Activated T-helper 1 cell treated with Interleukin-2 at 50 U/mL for 16 hours (primary cell): ENCODE data around the gene NEU2.
"Not testable (repeated sequence)": the region's sequence is repeated elsewhere in the genome, so short reads cannot be mapped to it uniquely, and the experiment has no call there.

Experiments used
- DNase-seq: peaks from one replicate; pipeline ENCODE4 v3.0.0-alpha.2; 2020; ENCODE audit warnings: low read depth

NEU2 gene

GRCh38 chr2:233010569-233011267 is 21.8 kb upstream of the NEU2 start:
- DNase-seq: no peak

DNA sequence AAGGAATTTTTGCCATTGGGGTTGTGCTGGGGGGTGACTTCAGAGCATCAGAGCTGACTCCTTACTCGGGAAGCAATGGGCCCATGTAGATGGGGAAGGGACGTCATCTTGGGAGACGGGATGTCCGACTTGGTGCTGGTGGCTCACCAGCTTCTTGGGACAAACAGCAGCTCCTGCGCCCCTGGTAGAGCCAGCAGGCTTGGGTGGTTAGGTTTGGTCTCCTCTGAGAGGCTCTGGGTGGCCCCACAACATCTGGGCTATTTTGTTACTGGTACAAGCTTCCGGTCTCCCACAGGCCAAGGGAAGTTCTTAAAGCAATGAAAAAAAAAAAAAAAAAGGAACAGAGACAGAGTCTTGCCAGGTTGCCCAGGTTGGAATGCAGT is 21.2 kb upstream of the NEU2 start:
- DNase-seq: no peak

- DNase-seq: no peak
Measured at GRCh38 chr2:233011702-233012131, 20.8 kb upstream of the NEU2 start.

DNA sequence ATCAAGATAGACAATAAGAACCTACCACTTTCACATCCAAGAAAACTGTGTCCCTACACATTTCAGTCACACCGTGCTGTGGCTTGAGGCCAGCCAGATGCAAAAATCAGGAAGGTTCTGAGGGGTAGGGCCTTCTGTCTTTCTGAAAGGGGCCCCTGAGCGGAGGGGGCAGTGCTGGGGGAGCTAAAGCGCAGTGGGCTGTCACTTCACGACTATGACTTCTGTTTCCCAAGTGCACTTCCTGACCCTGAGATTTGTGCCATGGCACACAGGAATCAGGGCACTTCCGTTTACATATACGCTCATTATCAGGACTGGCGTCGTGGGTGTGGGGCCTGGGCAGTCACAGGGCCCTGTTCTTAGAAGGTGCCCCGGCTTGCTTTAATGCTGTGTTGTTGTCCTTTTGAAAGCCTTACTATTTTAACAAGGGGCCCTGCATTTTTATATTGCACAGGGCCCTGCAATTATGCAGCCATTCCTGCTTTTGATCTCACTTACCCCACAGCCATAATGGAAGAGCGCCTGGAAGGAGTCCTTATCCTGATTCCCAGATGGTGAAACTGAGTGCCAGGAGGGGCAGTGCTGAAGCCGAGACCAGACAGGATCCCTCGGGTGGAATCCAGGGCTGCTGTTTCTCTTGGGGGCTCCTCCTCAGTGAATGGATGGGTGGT is 20.0 kb upstream of the NEU2 start:
- DNase-seq: no peak

GRCh38 chr2:233013027-233013461 is 19.4 kb upstream of the NEU2 start, which contains the start of gene NGEF:
TSS of gene NGEF (minus strand) at chr2:233013256. CDS start at chr2:232974890, 38,366 bp downstream.
- no peak for DNase-seq

DNA sequence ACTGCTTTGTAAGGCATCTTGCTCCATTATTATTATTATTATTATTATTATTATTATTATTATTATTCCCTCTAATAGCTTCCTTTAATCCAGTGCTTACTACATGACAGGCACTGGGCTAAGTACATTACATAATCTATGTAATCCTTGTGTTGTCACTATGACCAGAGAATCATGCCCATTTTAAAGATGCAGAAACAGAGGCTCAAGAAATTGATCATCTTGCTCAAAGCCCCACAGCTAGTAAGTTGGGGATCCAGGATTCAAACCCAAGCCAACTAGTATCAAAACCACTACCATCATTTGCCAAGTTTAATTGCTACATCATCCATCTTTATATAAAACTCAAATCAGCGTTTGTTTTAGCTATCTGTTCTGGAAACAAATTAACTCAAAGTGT is 18.8 kb upstream of the NEU2 start:
- no peak for DNase-seq

GRCh38 chr2:233015019-233015645 is 17.3 kb upstream of the NEU2 start:
- DNase-seq: no peak

- DNase-seq: no peak
Measured at GRCh38 chr2:233017947-233018346, 14.5 kb upstream of the NEU2 start.

- DNase-seq: not testable (repeated sequence)
Measured at GRCh38 chr2:233019610-233020009, 12.9 kb upstream of the NEU2 start.

GRCh38 chr2:233020454-233020853 is 12.0 kb upstream of the NEU2 start:
- DNase-seq: no peak

DNA sequence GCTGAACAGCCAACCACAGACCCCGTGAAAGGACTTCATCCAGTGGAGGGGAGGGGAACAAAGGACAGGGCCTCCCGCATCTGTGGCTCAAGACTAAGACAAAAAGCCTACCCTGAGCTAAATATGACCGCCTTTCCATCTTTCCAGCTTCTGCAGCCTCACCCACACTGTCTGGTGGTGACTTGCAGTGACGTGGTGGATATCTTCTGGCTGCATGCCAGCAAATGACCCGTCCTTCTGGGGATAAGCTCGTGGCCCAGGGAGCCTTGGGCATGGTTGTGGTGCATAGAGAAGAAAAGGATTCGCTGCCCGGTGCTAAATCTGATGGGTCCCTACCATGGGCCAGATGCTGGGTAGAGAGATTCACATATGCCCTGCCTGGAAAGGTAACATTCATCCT is 10.7 kb upstream of the NEU2 start:
- DNase-seq: no peak

DNA sequence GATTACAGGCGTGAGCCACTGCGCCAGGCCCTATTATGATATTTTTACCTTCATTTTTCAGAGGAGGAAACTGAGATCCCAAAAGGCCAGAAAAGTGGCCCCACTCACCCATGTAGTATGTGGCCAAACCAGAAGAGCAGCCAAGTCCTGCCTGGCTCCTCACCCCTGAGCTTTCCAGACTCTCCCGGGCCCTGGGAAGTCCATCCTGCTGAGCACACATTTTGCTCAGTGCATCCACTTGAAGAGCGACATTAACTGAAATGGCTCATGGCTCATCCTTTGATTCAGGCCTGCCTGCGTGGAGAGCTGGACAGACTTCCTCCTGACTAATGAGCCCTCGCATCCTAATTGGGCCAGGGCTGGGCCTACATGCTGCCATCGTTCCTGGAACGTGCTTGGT is 9.9 kb upstream of the NEU2 start:
- no peak for DNase-seq

GRCh38 chr2:233023007-233023760 is 9.3 kb upstream of the NEU2 start:
- no peak for DNase-seq

DNA sequence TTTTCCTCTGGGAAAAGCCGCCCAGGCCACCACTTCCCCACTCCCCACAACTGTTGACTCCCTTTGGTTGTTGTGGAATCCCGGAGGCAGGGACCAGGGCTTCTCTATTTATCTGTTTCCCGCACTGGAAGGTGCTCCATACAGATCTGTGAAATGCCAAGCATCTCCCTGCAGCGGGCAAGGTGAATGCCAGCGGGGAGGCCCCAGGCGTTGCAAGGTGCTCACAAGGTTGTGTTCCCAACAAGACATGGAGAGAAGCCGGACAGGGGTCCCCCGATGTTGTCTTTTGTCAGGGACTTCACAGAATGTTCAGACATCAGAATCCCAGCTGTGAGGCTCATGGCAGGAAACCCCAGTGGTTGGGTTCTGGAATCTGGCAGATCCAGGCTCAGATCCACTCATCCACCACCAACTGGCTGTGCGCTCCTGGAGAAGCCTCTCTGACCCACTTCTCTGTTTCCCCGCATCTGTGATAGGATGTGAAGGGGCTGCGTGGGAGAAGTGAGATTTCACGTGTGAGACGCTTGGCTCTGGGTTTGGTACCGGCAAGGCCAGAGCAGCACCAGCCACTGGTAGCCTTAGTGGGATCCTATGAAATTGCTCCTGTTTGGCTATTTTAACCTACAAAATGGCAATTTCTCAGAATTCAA is 8.6 kb upstream of the NEU2 start:
- DNase-seq: no peak

- no peak for DNase-seq
Measured at GRCh38 chr2:233025706-233026105, 6.8 kb upstream of the NEU2 start.

DNA sequence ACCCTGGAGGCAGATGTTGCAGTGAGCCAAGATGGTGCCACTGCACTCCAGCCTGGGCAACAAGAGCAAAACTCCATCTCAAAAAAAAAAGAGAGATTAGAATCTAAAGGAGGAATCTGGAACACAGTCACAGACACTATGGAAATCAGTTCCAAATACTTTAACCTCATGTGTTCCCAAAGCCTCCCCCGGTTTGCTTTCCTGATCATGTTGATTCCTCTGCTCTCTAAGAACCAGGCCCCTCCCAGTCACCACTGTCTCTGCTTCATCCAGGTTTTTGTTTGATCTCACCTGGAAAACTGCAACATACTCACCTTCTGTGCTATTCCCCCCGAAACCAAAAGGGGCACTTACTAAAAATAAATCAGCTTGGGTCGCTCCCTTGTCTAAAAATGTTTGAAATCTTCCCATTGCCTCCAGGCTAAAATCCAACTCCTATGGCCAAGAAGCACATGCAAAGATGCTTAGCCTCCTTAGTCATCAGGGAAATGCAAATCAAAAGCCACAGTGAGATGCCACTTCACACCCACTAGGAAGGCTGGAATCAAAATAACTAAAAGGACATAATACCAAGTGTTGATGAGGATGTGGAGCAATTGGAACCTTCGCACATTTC is 6.2 kb upstream of the NEU2 start:
- no peak for DNase-seq

- DNase-seq: no peak
Measured at GRCh38 chr2:233029321-233029720, 3.2 kb upstream of the NEU2 start.

DNA sequence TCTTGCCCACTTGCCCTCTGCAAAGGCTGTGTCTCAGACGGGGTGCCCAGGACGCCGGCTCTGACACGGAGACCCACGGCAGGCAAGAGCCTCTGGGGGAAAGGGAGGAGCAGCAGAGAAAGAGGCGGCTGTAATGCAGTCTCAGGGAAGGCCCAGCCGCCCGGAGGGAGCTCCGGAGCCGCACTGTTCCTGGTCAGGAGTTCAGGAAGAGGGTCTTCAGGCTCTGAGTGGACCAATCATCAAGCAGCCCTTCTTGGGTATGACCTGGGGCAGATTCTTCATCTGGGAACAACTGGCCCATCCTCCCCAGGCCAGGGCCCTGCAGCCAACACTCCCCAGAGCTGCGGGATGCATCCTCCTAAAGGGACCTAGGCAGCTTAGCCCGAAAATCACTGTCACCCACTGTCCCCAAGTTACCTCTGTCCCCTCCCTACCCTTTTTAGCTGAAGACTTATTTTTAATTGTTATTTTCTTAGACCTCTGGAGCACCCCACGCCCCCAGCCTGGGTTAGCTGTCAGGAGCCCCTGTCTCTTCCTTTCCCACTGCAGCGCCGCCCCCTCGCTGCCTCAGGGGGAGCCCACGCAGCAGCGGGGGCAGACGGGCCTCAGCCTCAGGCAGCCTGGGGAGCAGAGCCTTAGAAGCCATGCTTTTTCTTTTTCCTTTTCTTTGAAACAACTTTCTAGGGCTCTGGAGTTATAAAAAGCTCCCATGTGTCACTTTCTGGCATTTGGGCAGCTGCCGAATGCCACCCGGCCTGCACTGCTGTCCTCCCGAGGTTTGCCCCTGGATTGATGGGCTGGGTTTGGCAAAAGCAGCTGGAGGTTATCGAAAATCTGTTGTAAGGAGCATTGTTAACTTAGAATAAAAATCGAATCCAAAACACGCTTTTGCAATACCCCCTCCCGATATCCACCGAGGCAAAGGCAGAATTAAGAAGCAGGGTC is 644 bp upstream of the NEU2 start:
- no peak for DNase-seq

- no peak for DNase-seq
Measured at GRCh38 chr2:233033672-233034071, 1.2 kb downstream of the NEU2 start.

DNA sequence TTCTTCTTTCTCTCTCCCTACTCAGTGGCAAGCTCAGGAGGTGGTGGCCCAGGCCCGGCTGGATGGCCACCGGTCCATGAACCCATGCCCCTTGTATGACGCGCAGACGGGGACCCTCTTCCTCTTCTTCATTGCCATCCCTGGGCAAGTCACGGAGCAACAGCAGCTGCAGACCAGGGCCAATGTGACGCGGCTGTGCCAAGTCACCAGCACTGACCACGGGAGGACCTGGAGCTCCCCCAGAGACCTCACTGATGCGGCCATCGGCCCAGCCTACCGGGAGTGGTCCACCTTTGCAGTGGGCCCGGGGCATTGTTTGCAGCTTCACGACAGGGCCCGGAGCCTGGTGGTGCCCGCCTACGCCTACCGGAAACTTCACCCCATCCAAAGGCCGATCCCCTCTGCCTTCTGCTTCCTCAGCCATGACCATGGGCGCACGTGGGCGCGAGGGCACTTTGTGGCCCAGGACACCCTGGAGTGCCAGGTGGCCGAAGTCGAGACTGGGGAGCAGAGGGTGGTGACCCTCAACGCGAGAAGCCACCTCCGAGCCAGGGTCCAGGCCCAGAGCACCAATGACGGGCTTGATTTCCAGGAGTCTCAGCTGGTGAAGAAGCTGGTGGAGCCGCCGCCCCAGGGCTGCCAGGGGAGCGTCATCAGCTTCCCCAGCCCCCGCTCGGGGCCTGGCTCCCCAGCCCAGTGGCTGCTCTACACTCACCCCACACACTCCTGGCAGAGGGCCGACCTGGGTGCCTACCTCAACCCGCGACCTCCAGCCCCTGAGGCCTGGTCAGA is 1.8 kb downstream of the NEU2 start:
- no peak for DNase-seq
